ENCODE data around the gene ITFG1. TPM values are rescaled to one million over a fixed set of nuclear protein-coding genes. Genes with fewer than 3 reads are reported as not detected.

The ITFG1 gene
- polyA plus RNA-seq, 1 donor: 56.4 TPM

GRCh38 chr16:47492428-47493377 lies 31.8 kb upstream of the ITFG1 start:
- peak; percentile 19 to 27 for DNase-seq
- no peaks in the 10 kb centered on the region for H3K27me3 ChIP-seq (ENCODE audit: control insufficient read depth, insufficient read depth, low read length)
- no peaks in the 10 kb centered on the region for H3K4me1 ChIP-seq (ENCODE audit: control insufficient read depth, insufficient read depth, low read length)
- H3K36me3 ChIP-seq (ENCODE audit: control insufficient read depth, insufficient read depth, low read length): no peaks in the 10 kb centered on the region
- no peak overlapping the region for H3K4me3 ChIP-seq (ENCODE audit: low read length)
- WGBS (ENCODE audit: insufficient coverage, low lambda C conversion rate): 33% methylated on average over 1 of the region's 10 CpGs
- H3K9me3 ChIP-seq (ENCODE audit: control insufficient read depth, low read depth, low read length): peaks cover 11% of the 10 kb centered on the region
- no peak overlapping the region for H3K27ac ChIP-seq (ENCODE audit: low read length)

- WGBS (ENCODE audit: insufficient coverage, low lambda C conversion rate): no CpG with 5 or more reads among the region's 1 CpG
Measured at GRCh38 chr16:47492036-47492427, 31.2 kb upstream of the ITFG1 start.

GRCh38 chr16:47490471-47490870 lies 29.6 kb upstream of the ITFG1 start:
- no peak for DNase-seq
- peaks cover 11% of the 10 kb centered on the region for H3K9me3 ChIP-seq (ENCODE audit: control insufficient read depth, low read depth, low read length)
- H3K27ac ChIP-seq (ENCODE audit: low read length): no peak overlapping the region
- no peak overlapping the region for H3K4me3 ChIP-seq (ENCODE audit: low read length)
- H3K36me3 ChIP-seq (ENCODE audit: control insufficient read depth, insufficient read depth, low read length): no peaks in the 10 kb centered on the region
- no peaks in the 10 kb centered on the region for H3K27me3 ChIP-seq (ENCODE audit: control insufficient read depth, insufficient read depth, low read length)
- no peaks in the 10 kb centered on the region for H3K4me1 ChIP-seq (ENCODE audit: control insufficient read depth, insufficient read depth, low read length)

More at GRCh38 chr16:47492036-47492427, 31.2 kb upstream of the ITFG1 start:
- Histone ChIP-seq H3K27ac (ENCODE audit: low read length) (no peak overlapping the region), H3K4me3 (ENCODE audit: low read length) (no peak overlapping the region), H3K4me1 (ENCODE audit: control insufficient read depth, insufficient read depth, low read length) (no peaks in the 10 kb centered on the region), H3K36me3 (ENCODE audit: control insufficient read depth, insufficient read depth, low read length) (no peaks in the 10 kb centered on the region), H3K27me3 (ENCODE audit: control insufficient read depth, insufficient read depth, low read length) (no peaks in the 10 kb centered on the region), H3K9me3 (ENCODE audit: control insufficient read depth, low read depth, low read length) (peaks cover 11% of the 10 kb centered on the region)
- no peak for DNase-seq

- Histone ChIP-seq H3K27me3 (ENCODE audit: control insufficient read depth, insufficient read depth, low read length) (no peaks in the 10 kb centered on the region), H3K9me3 (ENCODE audit: control insufficient read depth, low read depth, low read length) (peaks cover 11% of the 10 kb centered on the region), H3K4me1 (ENCODE audit: control insufficient read depth, insufficient read depth, low read length) (no peaks in the 10 kb centered on the region), H3K4me3 (ENCODE audit: low read length) (no peak overlapping the region), H3K36me3 (ENCODE audit: control insufficient read depth, insufficient read depth, low read length) (no peaks in the 10 kb centered on the region), H3K27ac (ENCODE audit: low read length) (no peak overlapping the region)
- WGBS (ENCODE audit: insufficient coverage, low lambda C conversion rate): 100% methylated on average over 1 of the region's 3 CpGs
- DNase-seq: no peak
Measured at GRCh38 chr16:47488051-47488450, 27.2 kb upstream of the ITFG1 start.

GRCh38 chr16:47486856-47487255 lies 26.0 kb upstream of the ITFG1 start:
- no peak overlapping the region for H3K4me3 ChIP-seq (ENCODE audit: low read length)
- no peaks in the 10 kb centered on the region for H3K36me3 ChIP-seq (ENCODE audit: control insufficient read depth, insufficient read depth, low read length)
- no peaks in the 10 kb centered on the region for H3K4me1 ChIP-seq (ENCODE audit: control insufficient read depth, insufficient read depth, low read length)
- H3K9me3 ChIP-seq (ENCODE audit: control insufficient read depth, low read depth, low read length): peaks cover 7% of the 10 kb centered on the region
- no peak for DNase-seq
- no peak overlapping the region for H3K27ac ChIP-seq (ENCODE audit: low read length)
- H3K27me3 ChIP-seq (ENCODE audit: control insufficient read depth, insufficient read depth, low read length): no peaks in the 10 kb centered on the region

- Histone ChIP-seq H3K4me1 (ENCODE audit: control insufficient read depth, insufficient read depth, low read length) (no peaks in the 10 kb centered on the region), H3K4me3 (ENCODE audit: low read length) (no peak overlapping the region), H3K27me3 (ENCODE audit: control insufficient read depth, insufficient read depth, low read length) (no peaks in the 10 kb centered on the region), H3K36me3 (ENCODE audit: control insufficient read depth, insufficient read depth, low read length) (peaks cover 2% of the 10 kb centered on the region), H3K27ac (ENCODE audit: low read length) (no peak overlapping the region), H3K9me3 (ENCODE audit: control insufficient read depth, low read depth, low read length) (peaks cover 2% of the 10 kb centered on the region)
- WGBS (ENCODE audit: insufficient coverage, low lambda C conversion rate): no CpG with 5 or more reads among the region's 2 CpGs
- DNase-seq: no peak
Measured at GRCh38 chr16:47483616-47484015, 22.8 kb upstream of the ITFG1 start.

- WGBS (ENCODE audit: insufficient coverage, low lambda C conversion rate): no CpG with 5 or more reads among the region's 6 CpGs
- no peak overlapping the region for H3K27ac ChIP-seq (ENCODE audit: low read length)
Measured at GRCh38 chr16:47481698-47482374, 21.0 kb upstream of the ITFG1 start.

GRCh38 chr16:47480410-47480809 lies 19.5 kb upstream of the ITFG1 start:
- no peaks in the 10 kb centered on the region for H3K9me3 ChIP-seq (ENCODE audit: control insufficient read depth, low read depth, low read length)
- no peaks in the 10 kb centered on the region for H3K27me3 ChIP-seq (ENCODE audit: control insufficient read depth, insufficient read depth, low read length)
- no peaks in the 10 kb centered on the region for H3K4me1 ChIP-seq (ENCODE audit: control insufficient read depth, insufficient read depth, low read length)
- no peak overlapping the region for H3K4me3 ChIP-seq (ENCODE audit: low read length)
- DNase-seq: no peak
- no peak overlapping the region for H3K27ac ChIP-seq (ENCODE audit: low read length)
- H3K36me3 ChIP-seq (ENCODE audit: control insufficient read depth, insufficient read depth, low read length): peaks cover 2% of the 10 kb centered on the region
- 100% methylated on average over 2 of the region's 3 CpGs for WGBS (ENCODE audit: insufficient coverage, low lambda C conversion rate)

More at GRCh38 chr16:47481698-47482374, 21.0 kb upstream of the ITFG1 start:
- Histone ChIP-seq H3K27me3 (ENCODE audit: control insufficient read depth, insufficient read depth, low read length) (no peaks in the 10 kb centered on the region), H3K9me3 (ENCODE audit: control insufficient read depth, low read depth, low read length) (no peaks in the 10 kb centered on the region), H3K4me3 (ENCODE audit: low read length) (no peak overlapping the region), H3K4me1 (ENCODE audit: control insufficient read depth, insufficient read depth, low read length) (no peaks in the 10 kb centered on the region), H3K36me3 (ENCODE audit: control insufficient read depth, insufficient read depth, low read length) (peaks cover 2% of the 10 kb centered on the region)
- DNase-seq: no peak

GRCh38 chr16:47477679-47478078 lies 16.8 kb upstream of the ITFG1 start:
- no peaks in the 10 kb centered on the region for H3K27me3 ChIP-seq (ENCODE audit: control insufficient read depth, insufficient read depth, low read length)
- H3K27ac ChIP-seq (ENCODE audit: low read length): no peak overlapping the region
- no peak overlapping the region for H3K4me3 ChIP-seq (ENCODE audit: low read length)
- peaks cover 2% of the 10 kb centered on the region for H3K36me3 ChIP-seq (ENCODE audit: control insufficient read depth, insufficient read depth, low read length)
- DNase-seq: no peak
- 40% methylated on average over 1 of the region's 1 CpG for WGBS (ENCODE audit: insufficient coverage, low lambda C conversion rate)
- H3K9me3 ChIP-seq (ENCODE audit: control insufficient read depth, low read depth, low read length): no peaks in the 10 kb centered on the region
- H3K4me1 ChIP-seq (ENCODE audit: control insufficient read depth, insufficient read depth, low read length): no peaks in the 10 kb centered on the region

- Histone ChIP-seq H3K4me1 (ENCODE audit: control insufficient read depth, insufficient read depth, low read length) (no peaks in the 10 kb centered on the region), H3K36me3 (ENCODE audit: control insufficient read depth, insufficient read depth, low read length) (peaks cover 2% of the 10 kb centered on the region), H3K4me3 (ENCODE audit: low read length) (no peak overlapping the region), H3K27me3 (ENCODE audit: control insufficient read depth, insufficient read depth, low read length) (no peaks in the 10 kb centered on the region), H3K27ac (ENCODE audit: low read length) (no peak overlapping the region), H3K9me3 (ENCODE audit: control insufficient read depth, low read depth, low read length) (no peaks in the 10 kb centered on the region)
- DNase-seq: no peak
Measured at GRCh38 chr16:47476654-47477345, 15.9 kb upstream of the ITFG1 start.

Data from large intestine (tissue), 3 donors.